Measurements from ENCODE around the gene OR6J1. TPM values are rescaled to one million over a fixed set of nuclear protein-coding genes. Genes with fewer than 3 reads are reported as not detected.

Gene OR6J1
- total and polyA plus RNA-seq, 2 donors (not counting 3 experiments of a cell fraction or from before 2014, with no cell fraction given): not detected

DNA sequence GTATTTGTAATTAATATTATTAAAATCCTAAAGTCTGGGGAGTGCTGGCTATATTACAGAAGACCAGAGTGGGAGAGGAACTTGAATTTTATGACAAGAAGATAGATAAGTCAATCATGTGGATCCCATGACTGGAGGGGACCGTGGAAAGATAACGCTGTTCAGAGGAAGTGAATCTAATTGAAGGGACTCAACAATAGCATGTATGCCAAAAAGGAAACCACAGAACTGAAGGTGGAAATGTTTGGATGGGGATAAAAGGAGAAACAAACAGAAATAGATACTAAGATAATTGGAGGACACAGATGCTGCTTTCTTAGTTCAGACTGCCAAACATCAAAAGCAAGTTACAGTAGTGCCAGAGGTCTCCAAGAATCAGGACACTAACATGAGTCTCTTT, 21.1 kb downstream of the OR6J1 start:
- no peak for FAIRE-seq

DNA sequence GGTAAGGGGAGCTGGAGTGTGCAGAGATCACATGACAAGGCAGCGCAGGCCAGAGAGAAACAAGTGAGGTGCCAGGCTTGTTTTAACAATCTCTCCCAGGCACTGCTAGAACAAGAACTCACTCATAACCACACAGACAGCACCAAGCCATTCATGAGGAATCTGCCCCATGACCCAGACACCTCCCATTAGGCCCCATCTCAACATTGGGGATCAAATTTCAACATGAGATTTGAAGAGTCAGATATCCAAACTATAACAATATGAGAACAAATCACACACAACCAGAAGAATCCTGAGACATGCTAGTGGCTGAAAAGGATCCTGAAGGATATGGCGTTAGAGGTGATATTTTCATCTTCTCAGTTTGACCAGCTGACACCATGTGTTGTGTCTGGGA, 21.9 kb downstream of the OR6J1 start:
- Histone ChIP-seq H3K4me3 (replicated peaks in 1 of 3; ENCODE audit: insufficient read depth in 1 of 3, low read depth in 1 of 3, low read length in 3 of 3) (no peak overlapping the region), H4K20me1 (replicated peaks; ENCODE audit: control insufficient read depth, extremely low read depth, insufficient read depth, low read length) (no peaks in the 10 kb centered on the region), H3K4me1 (ENCODE audit: control insufficient read depth, extremely low read depth, insufficient read depth, low read length) (peaks cover 7% of the 10 kb centered on the region), H3K9me3 (replicated peaks; ENCODE audit: control insufficient read depth, insufficient read depth, low read length) (no peaks in the 10 kb centered on the region), H3K27ac (ENCODE audit: insufficient read depth, low read depth, low read length) (no peak overlapping the region), H3K9ac (replicated peaks; ENCODE audit: extremely low read depth, insufficient read depth, low read length) (no peak overlapping the region), H3K36me3 (ENCODE audit: control insufficient read depth in 2 of 2, extremely low read depth in 1 of 2, insufficient read depth in 2 of 2, low read length in 2 of 2) (no peaks in the 10 kb centered on the region), H3K79me2 (ENCODE audit: control insufficient read depth, insufficient read depth, low read length) (no peaks in the 10 kb centered on the region), H3K4me2 (ENCODE audit: insufficient read depth, low read length) (no peak overlapping the region), H3K27me3 (ENCODE audit: control insufficient read depth in 2 of 2, insufficient read depth in 2 of 2, low read length in 2 of 2) (no peaks in the 10 kb centered on the region), H3K9me1 (replicated peaks; ENCODE audit: control insufficient read depth, extremely low read depth, insufficient read depth, low read length) (no peaks in the 10 kb centered on the region), H2AFZ (ENCODE audit: low read depth, low read length) (no peak overlapping the region)
- no TSS peak for BruUV-seq (replicated peaks)
- DNase-seq (ENCODE audit: low read depth, low spot score) (no peak), FAIRE-seq (no peak)
- no peak for TF ChIP-seq GATA2 (IDR thresholded peaks at IDR 0.05; ENCODE audit: insufficient read depth, insufficient read length, low read depth, low read length)
- no peak for TF ChIP-seq FOS (IDR thresholded peaks at IDR 0.05; ENCODE audit: borderline replicate concordance, insufficient read depth, low read length)
- TF ChIP-seq JUN (IDR thresholded peaks at IDR 0.05; ENCODE audit: borderline replicate concordance, insufficient read depth, insufficient read length, low read depth): no peak
- TF ChIP-seq, protein P1, sequence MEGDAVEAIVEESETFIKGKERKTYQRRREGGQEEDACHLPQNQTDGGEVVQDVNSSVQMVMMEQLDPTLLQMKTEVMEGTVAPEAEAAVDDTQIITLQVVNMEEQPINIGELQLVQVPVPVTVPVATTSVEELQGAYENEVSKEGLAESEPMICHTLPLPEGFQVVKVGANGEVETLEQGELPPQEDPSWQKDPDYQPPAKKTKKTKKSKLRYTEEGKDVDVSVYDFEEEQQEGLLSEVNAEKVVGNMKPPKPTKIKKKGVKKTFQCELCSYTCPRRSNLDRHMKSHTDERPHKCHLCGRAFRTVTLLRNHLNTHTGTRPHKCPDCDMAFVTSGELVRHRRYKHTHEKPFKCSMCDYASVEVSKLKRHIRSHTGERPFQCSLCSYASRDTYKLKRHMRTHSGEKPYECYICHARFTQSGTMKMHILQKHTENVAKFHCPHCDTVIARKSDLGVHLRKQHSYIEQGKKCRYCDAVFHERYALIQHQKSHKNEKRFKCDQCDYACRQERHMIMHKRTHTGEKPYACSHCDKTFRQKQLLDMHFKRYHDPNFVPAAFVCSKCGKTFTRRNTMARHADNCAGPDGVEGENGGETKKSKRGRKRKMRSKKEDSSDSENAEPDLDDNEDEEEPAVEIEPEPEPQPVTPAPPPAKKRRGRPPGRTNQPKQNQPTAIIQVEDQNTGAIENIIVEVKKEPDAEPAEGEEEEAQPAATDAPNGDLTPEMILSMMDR (IDR thresholded peaks at IDR 0.05; ENCODE audit: extremely low read depth in 1 of 2, insufficient read depth in 1 of 2, low read depth in 1 of 2, low read length in 2 of 2): no peak
- TF ChIP-seq, protein P2, sequence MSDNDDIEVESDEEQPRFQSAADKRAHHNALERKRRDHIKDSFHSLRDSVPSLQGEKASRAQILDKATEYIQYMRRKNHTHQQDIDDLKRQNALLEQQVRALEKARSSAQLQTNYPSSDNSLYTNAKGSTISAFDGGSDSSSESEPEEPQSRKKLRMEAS (IDR thresholded peaks at IDR 0.05; ENCODE audit: insufficient read depth, insufficient read length): no peak
- no peak for TF ChIP-seq POLR2AphosphoS5 (IDR thresholded peaks at IDR 0.05; ENCODE audit: insufficient read depth, low read depth, low read length)
- no peak for TF ChIP-seq EZH2 (IDR thresholded peaks at IDR 0.05; ENCODE audit: borderline replicate concordance, low read depth, low read length, severe bottlenecking)
- TF ChIP-seq POLR2A (IDR thresholded peaks at IDR 0.05; ENCODE audit: low read depth, low read length): no peak
- no peak for TF ChIP-seq MYC (IDR thresholded peaks at IDR 0.05; ENCODE audit: low read depth, low read length)
- ChIA-PET CTCF (no interaction called here), POLR2A (no interaction called here)
- dilution Hi-C loops (cut with MboI; ENCODE audit: extremely low pct_ligation_motif_present, low sequenced_read_pairs) (no loop called here), intact Hi-C loops (cut with micrococcal nuclease) (no loop called here)

More for the DNA sequence above, 21.1 kb downstream of the OR6J1 start:
- H3K36me3 ChIP-seq (ENCODE audit: control insufficient read depth in 2 of 2, extremely low read depth in 1 of 2, insufficient read depth in 2 of 2, low read length in 2 of 2): no peaks in the 10 kb centered on the region
- intact Hi-C loops (cut with micrococcal nuclease) (no loop called here), dilution Hi-C loops (cut with MboI; ENCODE audit: extremely low pct_ligation_motif_present, low sequenced_read_pairs) (no loop called here)
- peaks cover 7% of the 10 kb centered on the region for H3K4me1 ChIP-seq (ENCODE audit: control insufficient read depth, extremely low read depth, insufficient read depth, low read length)
- no peaks in the 10 kb centered on the region for H3K79me2 ChIP-seq (ENCODE audit: control insufficient read depth, insufficient read depth, low read length)
- no peaks in the 10 kb centered on the region for H3K9me1 ChIP-seq (replicated peaks; ENCODE audit: control insufficient read depth, extremely low read depth, insufficient read depth, low read length)
- TF ChIP-seq JUN (IDR thresholded peaks at IDR 0.05; ENCODE audit: borderline replicate concordance, insufficient read depth, insufficient read length, low read depth) (no peak), GATA2 (IDR thresholded peaks at IDR 0.05; ENCODE audit: insufficient read depth, insufficient read length, low read depth, low read length) (no peak), POLR2A (IDR thresholded peaks at IDR 0.05; ENCODE audit: low read depth, low read length) (no peak), EZH2 (IDR thresholded peaks at IDR 0.05; ENCODE audit: borderline replicate concordance, low read depth, low read length, severe bottlenecking) (no peak), FOS (IDR thresholded peaks at IDR 0.05; ENCODE audit: borderline replicate concordance, insufficient read depth, low read length) (no peak)
- ChIA-PET POLR2A (no interaction called here), CTCF (interaction anchor here (1.2 kb wide), 1 partner anchor 30 kb away, joined by 4 read pairs; no protein-coding TSS in a partner anchor)
- no TSS peak for BruUV-seq (replicated peaks)
- H3K4me3 ChIP-seq (replicated peaks in 1 of 3; ENCODE audit: insufficient read depth in 1 of 3, low read depth in 1 of 3, low read length in 3 of 3): no peak overlapping the region
- H3K9me3 ChIP-seq (replicated peaks; ENCODE audit: control insufficient read depth, insufficient read depth, low read length): no peaks in the 10 kb centered on the region
- no peaks in the 10 kb centered on the region for H3K27me3 ChIP-seq (ENCODE audit: control insufficient read depth in 2 of 2, insufficient read depth in 2 of 2, low read length in 2 of 2)
- DNase-seq (ENCODE audit: low read depth, low spot score): peak; percentile 58
- peak overlapping the region; percentile 45 for H2AFZ ChIP-seq (ENCODE audit: low read depth, low read length)
- H3K4me2 ChIP-seq (ENCODE audit: insufficient read depth, low read length): peak overlapping the region; percentile 34
- no peaks in the 10 kb centered on the region for H4K20me1 ChIP-seq (replicated peaks; ENCODE audit: control insufficient read depth, extremely low read depth, insufficient read depth, low read length)
- H3K9ac ChIP-seq (replicated peaks; ENCODE audit: extremely low read depth, insufficient read depth, low read length): no peak overlapping the region
- no peak overlapping the region for H3K27ac ChIP-seq (ENCODE audit: insufficient read depth, low read depth, low read length)
